Stimulated activated naive CD8-positive, alpha-beta T cell treated with anti-CD3 and anti-CD28 coated beads, Interleukin-15, Interleukin-2, amounts not matched to agents 100 U/mL and 50 U/mL, for 24 hours (primary cell): Measurements from ENCODE around the gene ASCC3.
"Not testable (repeated sequence)": the region's sequence is repeated elsewhere in the genome, so short reads cannot be mapped to it uniquely, and the experiment has no call there.

Source experiments
- ATAC-seq: fragments of 150-1000 bp; cut with Tn5 transposase; one replicate; pipeline ENCODE4 v1.10.0; 2021
- DNase-seq: peaks from one replicate; pipeline ENCODE4 v3.0.0; 2021

The ASCC3 gene

DNA sequence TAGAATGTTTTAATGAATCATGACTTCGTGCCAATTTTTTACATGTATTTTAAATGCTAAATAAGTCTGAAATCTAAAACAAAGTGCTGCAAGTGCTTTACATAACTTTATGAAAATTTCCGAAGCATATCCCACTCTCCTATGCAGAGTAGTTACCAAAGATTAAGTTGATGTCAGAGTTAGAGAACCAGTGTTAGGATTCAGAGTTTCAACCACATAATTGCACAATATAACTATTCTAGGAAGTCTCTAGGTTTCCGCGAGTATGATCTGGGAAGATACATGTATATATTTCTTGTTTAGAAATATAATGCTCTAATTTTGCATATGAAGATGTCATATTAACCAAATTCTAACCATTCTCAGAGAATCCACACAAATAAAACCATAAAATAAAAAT lies 74.8 kb downstream of the ASCC3 start:
- DNase-seq: no peak

DNA sequence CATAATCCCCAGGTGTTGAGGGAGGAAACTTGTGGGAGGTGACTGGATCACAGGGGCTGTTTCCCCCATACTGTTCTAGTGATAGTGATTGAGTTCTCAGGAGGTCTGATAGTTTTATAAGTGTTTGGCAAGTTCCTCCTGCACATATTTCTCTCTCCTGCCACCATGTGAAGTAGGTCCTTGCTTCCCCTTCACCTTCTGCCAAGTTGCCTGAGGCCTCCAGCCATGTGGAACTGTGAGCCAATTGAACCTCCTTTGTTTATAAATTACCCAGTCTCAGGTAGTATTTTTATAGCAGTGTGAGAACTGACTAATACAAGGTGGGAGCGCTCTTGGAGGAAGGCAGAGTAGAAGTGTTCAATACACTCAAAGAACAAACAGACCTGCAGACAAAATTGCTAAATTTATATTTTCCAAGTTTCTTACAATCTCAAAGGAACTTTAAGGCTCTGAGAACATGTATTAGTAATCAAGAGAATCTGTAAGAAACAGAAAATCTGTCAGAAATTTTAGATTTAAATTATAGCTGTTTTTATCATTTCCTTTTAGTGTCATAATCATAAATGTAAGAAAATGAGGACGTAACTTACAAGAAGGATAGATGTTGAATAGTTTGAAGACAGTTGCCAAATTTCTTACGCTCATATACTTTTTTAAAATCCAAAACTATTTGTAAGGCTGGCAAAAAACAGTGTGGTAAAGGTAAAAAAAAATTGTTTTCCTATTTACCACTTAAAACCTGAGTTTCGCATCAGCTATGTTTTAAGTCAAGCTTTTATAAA lies 77.7 kb downstream of the ASCC3 start:
- DNase-seq: no peak
- no peak for ATAC-seq

More for the DNA sequence above, 74.8 kb downstream of the ASCC3 start:
- no peak for ATAC-seq

DNA sequence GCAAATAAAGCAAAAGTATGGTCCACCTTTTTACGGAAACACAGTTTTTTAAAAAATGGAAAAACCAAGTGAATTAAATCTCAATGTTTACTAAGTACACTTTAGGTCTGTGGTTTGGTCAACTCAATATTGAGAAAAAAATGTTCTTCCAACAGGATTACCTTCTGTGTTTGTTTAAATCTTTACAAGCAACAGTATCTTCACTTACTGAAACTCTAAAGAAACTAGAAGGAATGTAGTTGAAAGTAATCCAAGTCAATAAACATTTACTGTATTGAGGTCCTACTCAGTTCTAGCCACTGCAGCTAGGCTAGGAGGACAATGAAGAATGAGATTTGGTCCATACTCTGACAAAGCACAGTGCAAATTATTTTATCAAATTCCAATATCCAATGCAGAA lies 80.1 kb downstream of the ASCC3 start:
- ATAC-seq (no peak), DNase-seq (no peak)

DNA sequence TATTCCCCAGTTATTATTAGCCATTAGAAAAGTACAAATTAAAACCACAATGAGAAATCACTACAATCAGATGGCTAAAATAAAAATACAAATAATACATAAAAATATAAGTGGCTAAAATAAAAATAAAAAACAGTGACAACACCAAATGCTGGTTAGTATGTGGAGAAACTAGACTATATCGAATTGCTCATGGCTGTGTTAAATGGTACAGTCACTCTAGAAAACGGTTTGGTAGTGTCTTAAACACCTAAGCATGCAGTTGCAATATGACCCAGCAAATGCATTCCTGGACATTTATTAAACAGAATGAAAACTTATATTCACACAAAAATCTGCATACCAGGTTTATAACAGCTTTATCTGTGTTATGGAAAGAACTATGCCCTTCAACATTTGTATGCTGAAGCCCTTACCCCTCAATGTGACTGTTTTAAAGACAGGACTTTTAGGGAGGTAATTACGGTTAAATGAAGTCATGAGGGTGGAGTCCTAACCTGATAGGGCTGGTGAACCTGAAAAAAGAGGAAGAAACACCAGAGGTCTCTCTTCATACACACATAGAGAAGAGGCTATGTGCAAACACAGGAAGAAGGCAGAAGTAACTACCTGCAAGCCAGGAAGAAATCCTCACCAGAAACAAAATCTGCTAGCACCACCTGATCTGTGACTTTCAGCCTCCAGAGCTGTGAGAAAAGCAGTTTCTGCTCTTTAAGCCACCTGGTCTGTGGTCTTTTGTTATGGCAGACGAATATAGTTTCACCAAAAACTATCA lies 84.9 kb downstream of the ASCC3 start:
- DNase-seq (no peak), ATAC-seq (no peak)

DNA sequence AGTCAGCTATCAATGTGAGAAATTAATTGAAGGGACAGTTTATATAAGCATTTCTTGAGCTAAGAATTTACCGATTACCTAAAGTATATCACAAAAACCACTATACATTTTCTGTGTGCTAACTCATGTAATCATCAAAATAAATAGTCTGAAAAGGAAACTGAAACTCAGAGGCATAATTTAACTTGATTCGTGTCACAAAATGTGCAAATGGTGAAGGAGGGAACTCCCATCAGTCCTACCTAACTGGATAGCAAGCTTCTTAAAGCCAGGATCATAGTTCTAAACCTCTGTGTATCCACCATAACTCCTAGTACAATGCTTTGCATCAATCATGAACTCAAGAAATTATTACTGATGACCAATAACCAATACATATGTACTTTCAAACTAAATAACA lies 91.0 kb downstream of the ASCC3 start:
- DNase-seq: no peak
- ATAC-seq: no peak

DNA sequence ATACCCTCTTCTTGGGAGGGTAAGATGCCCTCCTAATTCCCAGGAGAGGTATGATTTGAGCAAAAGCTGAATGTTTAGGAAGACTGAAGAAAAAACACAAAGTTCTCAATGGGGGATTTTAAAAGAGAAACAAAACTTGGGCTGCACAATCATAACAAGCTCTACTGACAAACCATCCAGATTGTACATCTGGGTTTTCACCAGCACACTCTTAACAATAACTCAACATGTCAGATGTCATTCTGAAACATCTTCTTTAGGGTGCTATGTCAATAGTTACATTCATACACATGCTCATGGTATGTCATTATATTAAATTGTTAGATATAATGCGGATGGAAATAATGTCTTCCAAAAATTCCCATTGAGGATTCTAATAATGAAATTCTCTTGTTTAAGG lies 95.1 kb downstream of the ASCC3 start:
- no peak for ATAC-seq
- no peak for DNase-seq

DNA sequence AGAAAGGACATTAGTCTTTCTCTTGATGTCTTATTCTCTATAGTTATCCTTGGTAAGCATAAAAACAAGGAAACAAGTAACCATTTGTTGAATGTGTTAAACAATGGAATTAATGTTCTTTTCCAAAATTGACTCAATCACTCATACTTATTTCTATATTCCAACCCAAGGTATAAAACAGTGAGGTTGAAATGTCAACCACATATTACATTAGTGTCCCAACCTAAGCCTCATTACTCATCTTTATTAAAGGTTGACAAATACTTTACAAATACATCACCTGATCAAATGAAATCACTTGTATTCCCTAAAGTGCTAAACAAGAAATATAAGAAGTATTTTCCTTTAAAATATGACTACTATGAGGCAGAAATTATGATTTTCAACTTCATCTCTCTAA lies 100.5 kb downstream of the ASCC3 start:
- DNase-seq (no peak), ATAC-seq (no peak)

- no peak for DNase-seq
- ATAC-seq: no peak
Measured at GRCh38 chr6:100775667-100776066, 105.5 kb downstream of the ASCC3 start.

- DNase-seq: no peak
- no peak for ATAC-seq
Measured at GRCh38 chr6:100774681-100775080, 106.4 kb downstream of the ASCC3 start.

DNA sequence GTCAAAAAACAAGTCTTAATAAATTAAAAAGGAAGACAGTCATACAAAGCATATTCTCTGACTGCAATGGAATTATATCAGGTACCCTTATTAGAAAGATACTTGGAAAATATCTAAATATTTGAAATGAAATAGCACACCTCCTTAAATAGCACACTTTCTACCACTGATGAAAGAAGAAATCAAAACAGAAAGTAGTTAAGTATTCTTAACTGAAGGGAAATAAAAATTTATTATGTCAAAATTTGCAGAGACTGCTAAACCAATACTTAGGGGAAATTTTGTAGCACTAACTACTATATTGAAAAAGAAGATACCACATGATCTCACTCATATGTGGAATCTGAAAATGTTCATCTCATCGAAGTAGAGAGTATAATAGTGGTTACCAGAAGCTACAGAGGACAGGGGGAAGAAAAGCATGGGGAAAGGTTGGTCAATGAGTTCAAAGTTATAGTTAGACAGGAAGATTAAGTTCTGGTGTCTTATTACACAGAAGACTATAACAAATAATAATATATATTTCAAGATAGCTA lies 112.2 kb downstream of the ASCC3 start:
- ATAC-seq (no peak), DNase-seq (no peak)

DNA sequence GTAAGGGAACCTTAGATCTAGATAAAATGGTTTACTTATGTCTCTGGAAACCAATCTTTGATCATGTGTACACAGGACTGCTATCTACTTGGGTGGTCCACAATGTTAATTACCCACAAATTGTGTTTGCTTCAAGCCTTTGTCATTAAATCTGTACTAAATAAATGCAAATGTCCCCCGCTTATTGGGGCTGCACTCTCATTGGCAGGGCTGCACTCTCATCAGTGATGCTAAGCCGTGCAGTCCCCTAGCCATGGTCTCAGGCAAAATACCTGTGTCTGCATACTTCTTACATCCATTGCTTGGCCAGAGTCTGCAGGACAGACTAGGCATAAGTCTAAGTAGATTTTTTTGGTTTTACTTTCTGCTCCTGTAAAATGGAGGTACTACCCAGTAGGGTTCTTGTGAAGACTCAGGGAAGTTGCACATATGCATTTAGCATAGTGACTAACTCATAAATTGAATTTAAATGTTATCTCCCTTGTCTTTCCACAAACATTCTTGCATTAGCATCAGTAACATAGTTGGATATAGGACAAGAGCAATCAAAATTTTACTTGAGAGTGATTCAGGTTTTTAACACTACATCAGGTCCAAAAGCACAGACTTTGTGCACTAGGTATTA lies 117.4 kb downstream of the ASCC3 start:
- ATAC-seq (no peak), DNase-seq (no peak)

GRCh38 chr6:100761841-100762240 lies 119.3 kb downstream of the ASCC3 start:
- DNase-seq (no peak), ATAC-seq (no peak)

DNA sequence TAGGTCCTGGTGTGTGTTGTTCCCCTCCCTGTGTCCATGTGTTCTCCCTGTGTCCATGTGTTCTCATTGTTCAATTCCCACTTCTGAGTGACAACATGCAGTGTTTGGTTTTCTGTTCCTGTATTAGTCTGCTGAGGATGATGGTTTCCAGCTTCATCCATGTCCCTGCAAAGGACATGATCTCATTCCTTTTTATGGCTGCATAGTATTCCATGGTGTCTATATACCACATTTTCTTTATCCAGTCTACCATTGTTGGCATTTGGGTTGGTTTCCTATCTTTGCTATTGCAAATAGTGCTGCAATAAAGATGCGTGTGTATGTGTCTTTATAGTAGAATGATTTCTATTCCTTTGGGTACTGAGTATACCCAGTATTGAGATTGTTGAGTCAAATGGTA lies 122.7 kb downstream of the ASCC3 start:
- not testable (repeated sequence) for DNase-seq

DNA sequence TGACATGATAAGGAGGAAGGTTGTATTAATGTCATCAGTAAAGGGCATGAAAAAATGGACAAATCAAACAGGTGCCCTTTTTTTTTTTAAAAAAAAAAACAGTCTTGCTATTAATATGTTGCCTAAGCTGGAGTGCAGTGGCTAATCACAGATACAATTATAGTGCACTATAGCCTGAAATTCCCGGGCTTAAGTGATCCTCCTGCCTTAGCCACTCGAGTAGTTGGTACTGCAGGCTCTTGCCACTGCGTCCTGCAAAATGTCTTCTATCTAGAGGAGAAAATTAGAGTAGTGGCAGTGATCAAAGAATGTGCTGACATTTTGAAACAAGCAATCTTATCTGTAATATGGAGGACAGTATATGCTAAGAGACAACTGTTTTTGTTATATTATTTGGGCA lies 127.7 kb downstream of the ASCC3 start:
- no peak for DNase-seq
- no peak for ATAC-seq

More for the DNA sequence above, 122.7 kb downstream of the ASCC3 start:
- not testable (repeated sequence) for ATAC-seq

DNA sequence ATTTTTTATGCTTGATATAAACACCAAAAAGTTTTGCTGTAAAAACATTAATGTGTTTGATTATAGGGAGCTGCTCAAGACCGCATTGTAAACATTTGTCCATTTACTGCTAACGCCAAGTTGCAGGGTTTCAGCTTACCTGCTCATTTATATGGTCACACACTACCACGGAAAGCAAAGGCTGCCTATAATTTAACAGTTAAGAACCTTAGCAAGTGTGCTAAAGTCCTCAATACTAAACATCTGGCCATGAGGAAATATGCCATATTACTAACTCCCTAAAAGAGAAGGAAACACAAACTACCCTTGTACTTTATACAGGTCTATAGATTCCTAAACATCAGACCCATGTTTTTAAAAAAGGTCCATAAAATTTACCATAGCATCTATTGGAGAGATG lies 129.5 kb downstream of the ASCC3 start:
- DNase-seq: no peak
- ATAC-seq: no peak

- ATAC-seq (no peak), DNase-seq (no peak)
Measured at GRCh38 chr6:100745419-100746041, 135.6 kb downstream of the ASCC3 start.

GRCh38 chr6:100740439-100740838 lies 140.7 kb downstream of the ASCC3 start:
- ATAC-seq: no peak
- no peak for DNase-seq

DNA sequence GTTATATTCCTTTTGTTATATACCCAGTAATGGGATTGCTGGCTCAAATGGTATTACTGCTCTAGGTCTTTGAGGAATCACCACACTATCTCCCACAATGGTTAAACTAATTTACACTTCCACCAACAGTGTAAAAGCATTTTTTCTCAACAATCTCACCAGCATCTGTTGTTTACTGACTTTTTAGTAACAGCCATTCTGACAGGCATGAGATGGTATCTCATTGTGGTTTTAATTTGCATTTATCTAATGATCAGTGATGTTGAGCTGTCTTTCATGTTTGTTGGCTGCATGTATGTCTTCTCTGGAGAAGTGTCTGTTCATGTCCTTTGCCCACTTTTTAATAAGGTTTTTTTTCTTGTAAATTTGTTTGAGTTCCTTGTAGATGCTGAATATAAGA lies 143.4 kb downstream of the ASCC3 start:
- not testable (repeated sequence) for ATAC-seq, DNase-seq

GRCh38 chr6:100731411-100731810 lies 149.7 kb downstream of the ASCC3 start:
- DNase-seq (no peak), ATAC-seq (no peak)

DNA sequence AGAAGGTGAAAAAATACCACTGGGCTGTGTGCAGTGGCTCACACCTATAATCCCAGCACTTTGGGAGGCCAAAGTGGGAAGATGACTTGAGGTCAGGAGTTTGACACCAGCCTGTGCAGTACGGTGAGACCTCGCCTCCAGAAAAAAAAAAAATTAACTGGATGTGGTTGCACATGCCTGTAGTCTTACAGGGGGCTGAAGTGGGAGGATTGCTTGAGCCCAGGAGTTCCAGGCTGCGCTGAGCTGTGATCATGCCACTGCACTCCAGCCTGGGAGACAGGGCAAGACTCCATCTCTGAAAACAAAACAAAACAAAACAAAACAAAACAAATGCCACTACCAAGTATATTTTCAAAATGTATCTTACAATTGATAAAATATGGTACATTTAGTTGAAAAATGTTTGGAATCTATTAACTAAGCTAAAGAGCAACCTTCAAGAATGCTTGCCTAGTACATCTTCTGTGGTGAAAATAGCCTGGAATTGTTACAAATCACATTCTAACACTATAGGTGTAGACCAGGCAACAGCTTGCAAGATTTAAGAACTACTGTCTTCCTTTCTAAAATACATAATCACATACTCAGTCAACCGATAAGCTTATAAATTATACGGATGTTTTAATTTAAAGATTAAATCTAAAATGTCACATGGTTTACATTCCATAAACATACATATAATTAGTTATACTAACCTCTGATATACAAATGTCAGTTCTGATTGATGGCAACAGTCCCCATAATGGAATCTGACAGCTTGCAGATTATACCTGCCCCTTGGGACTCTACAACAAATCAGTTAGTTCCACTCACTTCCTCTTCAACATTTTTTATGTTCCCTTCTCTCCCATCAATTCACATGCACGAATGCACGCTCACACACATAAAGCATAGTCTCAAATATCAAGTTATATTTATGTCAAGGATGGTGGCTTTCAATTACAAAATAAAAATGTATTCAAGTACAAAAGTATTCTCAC lies 150.8 kb downstream of the ASCC3 start:
- DNase-seq (no peak), ATAC-seq (no peak)

- ATAC-seq: no peak
- DNase-seq: no peak
Measured at GRCh38 chr6:100726666-100727065, 154.5 kb downstream of the ASCC3 start.
